CD4-positive, alpha-beta T cell treated with Interleukin-6 for 4 hours (primary cell): ENCODE measurements around the gene ARPC1A.

Source experiments
- DNase-seq: peaks from one replicate; pipeline ENCODE4 v3.0.0-alpha.2; 2020; ENCODE audit warnings: mixed read lengths

ARPC1A gene

DNA sequence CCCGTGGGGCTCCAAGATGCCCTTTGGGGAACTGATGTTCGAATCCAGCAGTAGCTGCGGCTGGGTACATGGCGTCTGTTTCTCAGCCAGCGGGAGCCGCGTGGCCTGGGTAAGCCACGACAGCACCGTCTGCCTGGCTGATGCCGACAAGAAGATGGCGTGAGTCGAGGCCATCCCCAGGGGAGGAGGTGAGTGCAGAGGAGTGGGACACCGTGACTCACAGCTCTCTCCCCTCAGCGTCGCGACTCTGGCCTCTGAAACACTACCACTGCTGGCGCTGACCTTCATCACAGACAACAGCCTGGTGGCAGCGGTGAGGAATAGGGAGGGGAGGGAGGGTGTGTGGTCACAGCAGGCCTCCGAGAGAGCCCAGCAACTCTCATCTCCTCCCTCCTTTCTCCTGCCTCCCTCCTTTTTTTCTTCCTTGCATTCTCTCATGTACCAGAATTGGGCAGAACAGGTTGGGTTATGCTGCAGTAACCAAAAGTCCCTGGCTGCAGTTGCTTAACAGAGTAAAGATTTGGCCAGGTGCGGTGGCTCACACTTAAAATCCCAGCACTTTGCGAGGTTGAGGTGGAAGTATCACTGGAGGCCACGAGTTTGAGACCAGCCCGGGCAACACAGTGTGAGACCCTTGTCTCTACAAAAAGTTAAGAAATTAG lies 65.4 kb downstream of the ARPC1A start:
- DNase-seq: no peak

DNA sequence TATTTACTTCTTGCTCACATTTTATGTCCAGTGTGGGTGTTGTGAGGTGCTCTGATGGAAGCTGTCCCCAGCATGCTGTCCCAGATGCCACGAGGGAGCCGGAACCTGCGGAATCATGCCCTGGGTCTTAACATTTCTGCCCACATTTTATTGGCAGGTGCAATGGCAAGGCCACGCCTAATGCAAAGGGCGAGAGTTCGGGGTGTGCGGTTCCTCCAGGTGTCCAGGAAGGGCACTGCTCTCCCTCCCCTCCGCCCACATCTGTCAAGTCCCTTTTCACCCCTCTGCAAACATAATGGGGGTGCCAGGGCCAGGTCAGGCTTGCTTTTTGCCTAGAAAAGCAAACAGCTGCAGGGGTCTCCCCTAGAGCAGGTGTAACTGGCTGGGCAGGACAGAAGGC lies 66.3 kb downstream of the ARPC1A start:
- DNase-seq: no peak

DNA sequence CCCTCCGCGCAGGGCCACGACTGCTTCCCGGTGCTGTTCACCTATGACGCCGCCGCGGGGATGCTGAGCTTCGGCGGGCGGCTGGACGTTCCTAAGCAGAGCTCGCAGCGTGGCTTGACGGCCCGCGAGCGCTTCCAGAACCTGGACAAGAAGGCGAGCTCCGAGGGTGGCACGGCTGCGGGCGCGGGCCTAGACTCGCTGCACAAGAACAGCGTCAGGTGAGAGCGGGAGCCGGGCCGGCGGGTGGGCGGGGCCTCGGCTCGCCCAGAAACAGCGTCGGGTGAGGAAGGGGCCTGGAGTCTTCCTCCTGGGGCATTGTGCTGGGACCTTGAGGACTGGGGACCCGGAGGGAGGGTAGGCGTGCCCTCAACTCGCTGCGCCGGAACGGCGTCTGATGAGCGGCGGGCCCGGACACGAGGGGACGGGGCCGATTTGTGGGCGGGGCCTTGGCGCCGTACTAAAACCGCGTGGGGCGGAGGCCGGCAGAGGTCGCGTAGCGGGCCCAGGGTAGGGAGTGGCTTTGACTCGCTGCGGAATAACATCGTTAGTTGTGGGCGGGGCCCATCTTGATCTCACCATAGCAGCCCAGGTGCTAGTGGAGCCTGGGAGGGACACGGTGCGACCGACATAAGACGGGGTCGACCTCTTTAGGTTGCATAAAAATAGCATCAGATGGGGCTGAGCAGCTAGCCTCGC lies 67.1 kb downstream of the ARPC1A start:
- peak; percentile 90 for DNase-seq

DNA sequence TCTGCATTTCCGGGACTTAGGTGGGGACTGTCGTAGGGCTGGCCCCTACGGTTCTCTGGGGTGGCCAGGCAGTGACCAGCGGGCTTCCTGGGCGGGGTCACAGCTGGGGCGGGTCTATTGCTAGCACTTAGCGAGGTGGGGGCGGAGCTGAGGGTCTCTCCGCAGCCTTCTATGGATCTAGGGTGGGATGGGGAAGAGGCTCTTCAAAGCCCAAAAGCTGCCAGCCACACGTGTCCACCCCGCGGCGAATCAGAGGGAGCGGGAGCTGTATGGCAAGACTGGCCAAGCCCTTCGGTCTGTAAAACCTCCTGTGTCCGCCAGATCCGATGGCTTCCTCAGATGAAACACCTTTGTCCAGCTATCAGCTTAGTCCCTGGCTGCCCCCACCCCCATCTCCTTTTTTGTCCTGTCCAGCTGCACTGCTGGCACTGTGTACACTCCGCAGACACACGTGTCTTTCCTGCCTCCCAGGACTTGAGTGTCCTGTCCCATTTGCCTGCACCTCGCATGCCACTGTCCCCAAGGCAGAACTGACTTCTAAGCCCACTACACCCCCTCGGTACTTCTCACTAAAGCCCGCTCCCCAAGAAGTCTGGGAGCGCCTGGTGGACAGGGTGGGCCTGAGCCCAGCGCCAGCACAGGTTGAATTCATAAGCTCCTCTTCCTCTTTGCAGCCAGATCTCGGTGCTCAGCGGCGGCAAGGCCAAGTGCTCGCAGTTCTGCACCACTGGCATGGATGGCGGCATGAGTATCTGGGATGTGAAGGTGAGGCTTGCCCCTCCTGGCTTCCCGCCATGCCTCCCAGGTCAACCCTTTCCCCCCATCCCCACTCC lies 67.9 kb downstream of the ARPC1A start:
- no peak for DNase-seq

DNA sequence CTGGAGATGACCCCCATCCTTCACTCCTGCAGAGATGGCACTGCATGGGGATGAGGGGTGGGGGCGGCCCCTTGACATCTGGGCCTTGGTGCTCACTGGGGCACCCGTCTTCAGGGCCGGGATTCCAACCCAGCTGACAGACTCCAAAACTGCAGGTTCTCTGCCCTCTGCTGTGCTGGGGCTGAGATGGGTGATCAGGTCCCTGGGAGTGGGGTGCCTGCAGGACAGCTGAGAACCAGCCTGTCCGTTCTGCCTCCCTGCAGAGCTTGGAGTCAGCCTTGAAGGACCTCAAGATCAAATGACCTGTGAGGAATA lies 68.4 kb downstream of the ARPC1A start:
- no peak for DNase-seq

DNA sequence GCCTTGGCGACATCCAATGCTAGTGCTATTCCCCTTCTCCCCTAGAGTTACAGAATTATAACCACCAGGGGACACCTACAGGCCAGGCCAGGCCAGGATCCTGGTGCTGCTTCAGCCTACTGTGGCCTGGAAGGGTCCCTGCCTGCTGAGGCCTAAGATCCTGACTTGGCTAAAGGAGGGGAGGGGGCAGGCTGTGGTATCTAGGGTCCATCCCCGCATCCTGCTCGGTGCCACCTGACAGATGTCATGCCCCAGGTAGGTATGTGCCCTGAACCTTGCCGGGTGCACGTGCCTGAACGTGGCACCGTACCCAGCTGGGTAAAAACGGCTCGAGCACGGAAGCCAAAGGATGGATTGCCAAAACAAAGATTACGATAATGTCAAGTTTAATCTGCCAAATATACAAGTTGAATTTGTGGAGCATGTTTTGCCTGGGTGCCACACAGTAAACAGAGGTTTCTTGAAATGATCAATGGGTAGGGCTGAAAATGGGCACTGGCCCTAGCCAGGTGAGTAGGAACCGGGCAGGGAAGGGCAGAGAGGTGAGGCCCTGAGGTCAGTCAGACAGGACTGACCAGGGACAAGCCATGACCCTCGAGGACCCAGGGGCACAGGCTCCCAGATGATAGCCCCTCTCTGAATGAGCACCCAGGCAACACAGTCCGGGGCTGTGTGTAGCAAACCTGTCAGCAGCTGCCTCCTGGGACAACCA lies 70.1 kb downstream of the ARPC1A start:
- no peak for DNase-seq

DNA sequence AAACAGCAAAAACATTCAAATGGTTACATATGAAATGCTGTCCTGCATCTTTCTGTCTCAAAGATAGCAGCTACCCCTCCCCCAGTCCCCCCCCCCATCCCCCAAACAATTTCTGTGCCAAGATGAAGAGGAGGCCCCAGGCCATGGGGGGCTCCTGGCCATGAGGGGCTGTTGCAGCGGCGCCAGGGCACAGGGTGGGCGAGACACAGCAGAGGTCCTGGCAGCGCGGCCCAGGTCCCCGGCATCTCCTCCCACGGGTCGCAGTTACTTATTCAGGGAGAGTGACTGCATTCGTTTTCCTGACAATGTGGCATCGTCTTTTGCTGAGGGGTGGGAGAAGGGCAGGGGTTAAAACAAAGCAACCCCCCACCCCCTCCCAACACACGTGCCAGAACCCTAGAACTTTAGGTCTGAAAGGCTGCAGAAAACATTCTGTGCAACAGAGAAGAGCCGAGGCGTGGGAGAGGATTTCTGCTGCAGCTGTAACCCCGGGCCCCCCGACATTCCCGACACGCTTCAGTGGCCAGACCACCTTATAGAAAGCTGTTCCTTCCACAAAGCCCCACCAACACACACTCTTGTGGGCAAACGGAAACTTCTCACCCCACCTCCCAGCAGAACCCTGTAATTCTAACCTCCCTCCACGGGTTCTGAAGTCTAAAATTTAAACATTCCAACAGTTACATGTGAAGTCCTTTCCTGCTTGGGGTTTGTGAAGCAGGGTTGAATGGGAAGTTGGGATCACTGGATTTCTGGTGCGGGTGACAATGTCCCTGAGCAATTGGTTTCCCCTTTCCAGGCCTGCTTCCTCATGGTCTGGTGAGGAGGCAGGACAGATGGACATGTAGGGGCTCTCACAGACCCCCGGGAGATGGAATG lies 71.0 kb downstream of the ARPC1A start:
- DNase-seq: no peak

DNA sequence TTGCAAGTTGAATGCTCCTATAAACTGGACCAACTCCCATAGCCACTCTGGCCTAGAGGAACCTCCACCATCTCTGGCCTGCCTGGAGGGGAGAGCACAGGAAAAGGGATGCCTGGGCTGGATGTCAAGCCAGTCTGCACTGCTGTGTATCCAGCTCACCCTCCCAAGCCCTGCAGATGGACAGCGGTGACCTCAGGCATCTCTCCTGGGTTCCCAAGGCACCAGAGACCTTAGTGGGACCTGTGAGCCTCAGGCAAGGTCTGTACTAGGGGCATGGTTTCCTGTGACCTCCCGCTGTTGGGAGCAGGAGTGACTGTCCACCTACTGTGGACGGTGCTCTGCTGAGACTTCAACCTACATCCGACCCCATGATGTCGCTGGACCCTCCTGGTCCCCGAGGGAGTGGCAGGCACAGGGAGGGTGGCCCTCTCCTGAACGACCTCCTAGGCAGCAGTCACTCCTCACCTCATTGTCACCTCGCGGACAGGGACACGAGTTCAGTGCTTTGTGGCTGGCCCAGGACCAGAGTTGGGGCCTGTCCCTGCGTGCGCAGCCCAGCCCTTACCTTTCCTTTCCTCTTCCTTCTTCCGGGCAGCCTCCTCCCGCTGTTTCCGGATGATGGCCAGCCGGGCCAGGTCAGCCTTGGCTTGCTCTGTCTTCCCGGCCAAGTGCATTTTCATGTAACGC lies 71.7 kb downstream of the ARPC1A start:
- no peak for DNase-seq

DNA sequence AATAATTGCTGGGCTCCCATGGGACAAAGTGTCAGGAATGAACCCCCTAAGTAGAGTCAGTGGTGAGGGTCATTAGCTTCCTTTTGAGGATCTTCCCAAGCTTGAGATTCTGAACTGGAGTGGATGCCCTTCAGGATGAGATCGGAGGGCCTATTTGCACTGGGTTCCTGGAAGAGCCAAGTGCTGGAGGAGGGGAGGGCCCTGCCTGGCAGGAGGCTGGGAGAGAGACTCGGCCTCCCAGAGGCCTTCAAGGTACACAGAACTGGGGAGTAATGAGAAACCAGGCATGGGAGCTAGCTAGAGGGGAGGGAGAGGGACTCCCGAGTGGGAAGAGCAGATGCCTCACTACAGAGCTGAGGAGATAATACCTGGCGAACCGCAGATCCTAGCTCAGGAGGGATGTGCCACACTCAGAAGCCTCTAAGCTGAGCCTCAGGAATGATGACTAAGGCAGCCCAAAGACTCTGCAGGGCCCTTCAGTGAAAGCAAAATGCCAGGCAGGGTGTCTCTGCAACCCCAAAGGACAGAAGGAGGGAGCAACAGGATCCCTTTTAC lies 73.3 kb downstream of the ARPC1A start:
- no peak for DNase-seq

DNA sequence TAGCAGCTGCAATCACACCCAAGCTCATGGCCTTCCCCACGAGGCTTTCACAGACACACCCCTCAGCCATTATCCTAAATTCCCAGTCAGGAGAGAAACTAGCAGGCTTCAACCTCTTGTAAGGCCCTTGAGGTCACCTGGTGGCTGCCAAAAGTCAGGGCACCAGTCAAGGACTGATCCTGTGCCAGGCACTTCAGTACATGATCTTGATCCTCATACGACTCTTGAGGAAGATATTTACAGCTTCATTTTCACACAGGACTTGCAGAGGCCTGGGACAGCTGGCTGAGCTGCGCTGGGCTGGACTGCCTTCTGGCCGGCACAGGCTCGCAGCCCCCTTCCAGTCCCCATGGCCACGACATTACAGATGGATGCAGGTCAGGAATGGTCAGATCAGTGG lies 73.9 kb downstream of the ARPC1A start:
- no peak for DNase-seq

DNA sequence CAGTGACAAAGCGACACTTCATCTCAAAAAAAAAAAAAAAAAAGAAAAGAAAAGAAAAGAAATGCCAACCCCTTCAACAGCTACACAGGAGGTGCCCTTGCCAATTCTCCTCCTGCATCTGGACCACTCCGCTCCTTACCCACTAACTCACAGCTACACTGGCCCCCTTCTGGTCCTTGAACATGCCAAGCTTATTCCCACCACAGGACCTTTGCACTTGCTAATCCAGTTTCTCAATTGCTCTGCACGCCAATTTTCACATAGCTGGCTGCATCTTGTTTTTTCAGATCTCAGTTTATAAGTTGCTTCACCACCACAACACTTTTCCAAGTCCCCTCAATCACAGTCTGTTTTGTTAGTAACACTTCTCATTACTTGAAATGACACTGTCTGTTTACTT lies 77.2 kb downstream of the ARPC1A start:
- no peak for DNase-seq

DNA sequence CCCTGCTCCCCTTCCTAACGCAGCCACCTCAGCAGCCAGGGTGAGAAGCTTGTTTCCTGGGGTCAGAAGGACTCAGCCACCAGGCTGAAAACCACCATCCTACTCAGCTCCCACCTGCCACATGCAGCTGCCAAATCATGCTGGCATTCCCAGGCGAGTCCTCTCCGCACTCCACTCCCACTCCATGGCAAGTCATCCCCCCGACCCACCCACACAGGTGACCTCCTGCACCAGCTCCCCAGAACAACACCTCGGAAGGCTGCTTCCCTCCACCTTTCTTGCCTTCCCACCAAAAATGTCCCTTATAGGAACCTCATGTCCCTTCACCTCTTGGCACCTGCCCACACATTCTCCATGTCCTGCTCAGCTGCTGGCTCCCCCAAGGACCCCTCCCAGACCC lies 78.1 kb downstream of the ARPC1A start:
- no peak for DNase-seq

DNA sequence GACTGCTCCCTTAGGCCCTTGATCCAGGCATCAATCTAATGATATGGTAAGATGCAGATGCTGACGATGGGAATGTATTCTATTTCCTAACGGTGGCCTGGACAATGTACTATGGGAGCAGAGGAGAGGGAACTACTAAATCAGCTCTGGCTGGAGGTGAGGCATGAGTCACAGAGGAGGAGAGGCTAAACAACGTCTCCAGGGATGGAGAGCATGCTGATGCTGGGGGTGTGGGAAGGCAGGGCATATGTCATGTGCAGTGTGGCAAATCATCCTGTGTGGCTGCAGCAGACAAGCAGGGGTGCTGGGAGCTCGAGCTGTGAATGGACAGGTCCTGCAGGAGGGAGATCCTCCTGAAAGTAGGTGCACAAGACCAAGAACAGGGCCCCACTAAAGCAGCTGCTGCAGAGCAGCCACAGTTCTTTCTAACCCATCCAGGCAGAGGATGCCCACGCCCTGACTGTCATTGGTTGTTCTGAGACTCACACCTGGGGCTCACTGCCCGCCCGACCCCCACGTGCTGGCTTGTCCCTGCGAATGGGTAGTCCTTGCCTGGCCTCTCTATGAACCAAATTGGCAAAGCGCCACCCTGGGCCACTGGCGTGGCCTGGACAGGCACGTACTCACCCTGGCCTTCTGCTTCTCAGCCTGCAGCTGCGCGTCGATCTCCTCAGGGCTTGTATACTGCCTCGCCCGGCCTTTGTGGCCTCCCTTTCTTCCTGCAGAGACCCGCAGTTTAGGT lies 78.7 kb downstream of the ARPC1A start:
- no peak for DNase-seq

DNA sequence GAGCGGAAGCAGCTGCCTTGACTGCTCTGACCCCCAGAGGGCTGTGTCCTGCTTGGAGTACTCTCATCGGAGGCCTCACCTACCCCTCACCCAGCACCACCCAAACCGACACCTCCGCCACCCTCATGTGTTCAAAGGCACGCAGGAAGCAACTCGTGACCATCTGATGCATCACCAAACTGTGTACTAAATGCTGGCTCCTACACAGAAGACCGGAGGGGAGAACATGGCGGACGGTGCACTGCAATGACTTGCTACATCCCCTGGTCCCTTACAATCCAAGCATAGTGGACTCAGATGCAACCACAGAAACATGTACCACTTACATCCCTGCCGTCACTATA lies 79.3 kb downstream of the ARPC1A start:
- no peak for DNase-seq

DNA sequence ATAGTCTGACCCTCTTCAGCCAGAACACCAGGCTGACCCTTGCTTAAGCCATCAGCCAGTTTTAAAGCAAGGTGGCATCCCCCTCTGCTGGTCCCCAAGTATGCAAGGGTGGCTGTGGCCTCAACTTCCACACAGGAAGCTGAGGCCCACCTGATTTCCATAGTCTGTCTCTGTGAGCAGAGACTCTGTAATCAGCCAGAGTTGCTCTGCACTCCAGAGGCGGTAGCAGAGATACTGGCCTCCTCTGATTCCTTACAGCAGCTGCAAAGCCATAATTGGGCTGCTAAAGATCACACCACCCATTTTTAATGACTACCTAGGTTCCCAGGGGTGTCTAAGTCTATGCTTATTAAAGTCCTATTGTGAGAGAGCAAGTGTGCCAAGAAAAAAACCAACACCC lies 80.9 kb downstream of the ARPC1A start:
- no peak for DNase-seq

DNA sequence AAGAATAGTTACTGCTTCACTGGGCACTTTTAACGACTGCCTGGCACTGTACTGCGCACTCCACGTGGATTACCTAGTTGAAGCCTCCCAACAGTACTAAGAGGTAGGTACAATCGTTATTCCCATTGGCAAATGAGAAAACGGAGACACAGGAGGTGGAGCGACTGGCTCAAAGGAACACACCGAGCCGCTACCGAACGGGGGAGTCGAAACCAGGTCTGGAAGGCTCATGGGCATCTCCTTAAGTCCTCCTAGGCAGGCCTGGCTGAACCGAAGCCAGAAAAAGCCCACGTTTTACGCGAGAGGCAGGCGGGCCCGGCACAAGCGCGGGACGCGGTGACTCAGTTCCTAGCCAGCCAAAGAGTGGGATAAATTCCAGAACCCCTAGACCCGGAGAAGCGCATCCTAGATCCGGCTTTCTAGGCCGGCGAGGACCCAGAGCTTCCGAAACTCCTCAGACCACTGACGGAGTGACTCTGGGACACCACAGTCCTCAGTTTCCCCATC lies 82.2 kb downstream of the ARPC1A start:
- peak; percentile 33 for DNase-seq

DNA sequence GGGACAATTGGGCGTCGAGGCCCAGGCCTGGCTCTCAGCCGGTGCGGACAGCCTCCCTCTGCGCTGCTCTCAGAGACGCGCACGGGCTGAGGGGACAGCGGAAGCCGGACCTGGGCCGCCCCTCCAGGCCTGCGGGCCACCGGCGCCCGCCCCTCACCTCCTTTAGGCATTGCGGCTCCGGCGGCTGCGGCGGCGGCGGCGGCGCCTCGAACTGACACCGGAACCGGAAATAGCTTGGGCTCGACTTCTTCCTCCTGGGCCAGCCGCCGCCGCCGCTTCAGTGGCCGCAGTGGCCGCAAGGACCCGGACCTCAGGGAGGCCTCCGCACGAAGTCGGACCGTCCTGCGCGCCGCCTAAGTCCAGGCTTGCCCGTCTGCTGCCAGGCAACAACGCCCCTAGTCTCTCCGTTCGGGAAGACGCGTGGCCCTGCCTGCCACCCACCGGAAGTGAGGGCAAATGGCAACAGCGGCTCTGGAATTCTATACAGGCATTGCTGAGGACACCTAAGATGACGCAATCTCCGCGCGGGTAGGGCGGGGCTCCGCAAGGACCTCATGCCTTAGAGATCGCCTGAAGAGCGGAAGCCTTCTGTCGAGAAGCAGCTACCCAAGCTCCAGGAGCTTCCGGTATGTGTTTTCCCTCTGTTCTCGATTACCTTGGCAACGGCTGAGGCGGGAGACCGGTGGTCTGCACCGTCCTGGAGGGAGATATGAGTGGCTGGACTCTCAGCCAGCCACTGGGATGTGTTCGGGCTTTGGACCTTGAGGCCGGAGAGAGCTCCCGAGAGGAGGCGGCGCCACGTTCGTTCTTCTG lies 82.9 kb downstream of the ARPC1A start, which contains the start of the genes BUD31 and PDAP1:
BUD31 (plus strand) TSS at position 591 of the 813 bp plus-strand sequence. CDS start 2,124 bp downstream, outside the sequence.
PDAP1 (minus strand) TSS at position 219 of the 813 bp plus-strand sequence; CDS start at position 170, 49 bp downstream.
- peak; percentile 90 for DNase-seq

DNA sequence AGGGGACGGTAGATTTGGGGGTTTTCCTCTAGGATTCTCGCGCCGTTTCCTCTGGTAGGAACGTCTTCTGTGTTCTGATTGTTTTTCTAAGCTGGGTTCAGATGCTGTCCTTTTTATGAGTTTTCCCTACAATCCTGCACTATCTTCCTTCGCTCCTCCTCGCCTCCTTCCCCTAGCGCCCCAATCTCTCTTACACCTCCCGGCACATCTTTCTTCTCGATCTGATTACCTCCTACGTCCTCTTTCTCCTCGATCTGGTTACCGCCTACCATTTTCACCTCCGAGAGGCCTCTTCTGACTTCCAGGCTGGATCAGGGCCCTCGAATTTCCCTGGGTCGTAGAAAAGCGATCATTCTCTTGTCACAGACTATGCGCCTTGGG lies 83.5 kb downstream of the ARPC1A start:
- peak; percentile 15 for DNase-seq

DNA sequence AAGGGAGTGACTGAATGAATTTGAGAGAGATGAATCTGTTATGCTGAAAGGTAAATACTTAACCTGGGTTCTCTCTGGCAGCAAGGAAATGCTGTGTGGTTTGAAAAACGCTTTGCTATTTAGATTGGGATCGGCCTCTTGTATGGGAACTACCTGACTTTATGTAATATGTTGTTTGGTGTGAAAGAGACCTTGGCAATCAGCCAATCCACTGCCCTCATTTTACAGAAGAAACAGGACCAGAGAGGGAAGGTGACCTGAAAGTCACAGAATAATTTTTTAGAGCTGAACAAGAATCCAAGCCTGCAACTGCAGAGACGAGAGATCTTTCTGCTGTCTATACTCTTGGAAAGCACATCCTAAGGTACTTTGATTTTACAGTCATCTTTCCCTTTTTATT lies 84.1 kb downstream of the ARPC1A start:
- DNase-seq: no peak
